HEK293 (cell line): ENCODE results near the gene SETD7.

Experiments
- CTCF ChIP-seq: fragments of 450-650 bp; formaldehyde crosslinking; IDR thresholded peaks from 2 replicates; pipeline ENCODE4 v1.5.1; 2016; ENCODE audit warnings: missing biosample characterization, missing genetic modification characterization
- ZNF169 ChIP-seq: fragments of 450-650 bp; formaldehyde crosslinking; IDR thresholded peaks from 2 replicates; pipeline ENCODE4 v1.5.1; 2016; ENCODE audit warnings: missing biosample characterization, missing genetic modification characterization

GRCh38 chr4:139594591-139595185 is 38.7 kb upstream of the SETD7 start:
- TF ChIP-seq CTCF, result no peak
- TF ChIP-seq ZNF169, result no peak
